GM23338 (cell line): Measurements from ENCODE around the gene SRXN1.

Experiments
- CREB1 ChIP-seq: fragments of 250-450 bp; sonication (Bioruptor Pico); IDR thresholded peaks from 2 replicates; pipeline ENCODE4 v1.5.0; 2020; ENCODE audit warnings: low read depth, mild to moderate bottlenecking, moderate library complexity
- EZH2 ChIP-seq: fragments of 200-600 bp; sonication (generic); IDR thresholded peaks from one replicate; pipeline ENCODE4 v1.8.0; 2017; ENCODE audit warnings: antibody characterized with exemption, mild to moderate bottlenecking, low read depth; ENCODE audit not compliant: unreplicated experiment
- EZH2phosphoT487 ChIP-seq: fragments of 200-600 bp; sonication (generic); IDR thresholded peaks from one replicate; pipeline ENCODE4 v1.8.1; 2018; ENCODE audit warnings: antibody characterized with exemption; ENCODE audit not compliant: unreplicated experiment
- POLR2AphosphoS5 ChIP-seq: IDR thresholded peaks from 2 replicates; pipeline ENCODE4 v1.6.1; 2016; ENCODE audit warnings: antibody characterized with exemption, low read depth
- ZNF331 ChIP-seq: fragments of 250-450 bp; sonication (Bioruptor Pico); IDR thresholded peaks from 2 replicates; pipeline ENCODE4 v1.5.0; 2020; ENCODE audit warnings: low read depth, mild to moderate bottlenecking, moderate library complexity
- TF ChIP-seq, protein P1 (sequence below), 2 experiments: fragments of 200-600 bp in 1 of 2; sonication (generic) in 1 of 2; conservative IDR thresholded peaks; 2 replicates each; pipeline versions ENCODE4 v1.5.1 to v1.6.1; 2016 to 2017; ENCODE audit warnings: antibody characterized with exemption in 2 of 2, low read depth in 2 of 2, mild to moderate bottlenecking in 2 of 2, moderate library complexity in 1 of 2
- TF ChIP-seq, protein P2 (sequence below): IDR thresholded peaks from one replicate; pipeline ENCODE4 v1.6.1; 2018; ENCODE audit warnings: antibody characterized with exemption; ENCODE audit not compliant: unreplicated experiment

DNA sequence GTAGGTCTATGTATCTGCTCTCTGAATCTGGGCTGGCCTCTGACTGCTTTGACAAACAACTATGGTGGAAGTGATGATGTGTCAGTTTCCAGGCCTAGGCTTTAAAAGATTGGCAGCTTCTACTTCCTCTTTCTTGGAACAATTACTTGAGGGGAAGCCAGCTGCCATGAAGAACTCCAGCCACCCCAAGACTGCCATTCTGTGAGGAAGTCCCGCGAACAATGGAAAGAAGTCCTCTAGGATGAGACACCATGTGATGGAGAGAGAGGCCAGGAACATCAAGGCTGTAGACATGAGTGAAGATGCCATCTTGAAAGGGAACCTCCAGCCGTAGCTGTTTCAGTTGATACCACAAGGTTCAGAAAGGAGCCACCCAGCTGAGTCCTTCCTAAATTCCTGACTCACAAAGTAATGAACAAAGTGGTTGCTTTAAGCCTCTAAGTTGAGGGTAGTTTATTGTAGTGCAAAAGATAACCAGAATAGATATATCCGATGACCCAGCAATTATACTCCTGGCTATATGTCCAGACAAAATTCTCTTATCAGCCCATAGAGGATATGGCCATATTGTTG lies 27.6 kb downstream of the SRXN1 start:
- TF ChIP-seq, protein P1, sequence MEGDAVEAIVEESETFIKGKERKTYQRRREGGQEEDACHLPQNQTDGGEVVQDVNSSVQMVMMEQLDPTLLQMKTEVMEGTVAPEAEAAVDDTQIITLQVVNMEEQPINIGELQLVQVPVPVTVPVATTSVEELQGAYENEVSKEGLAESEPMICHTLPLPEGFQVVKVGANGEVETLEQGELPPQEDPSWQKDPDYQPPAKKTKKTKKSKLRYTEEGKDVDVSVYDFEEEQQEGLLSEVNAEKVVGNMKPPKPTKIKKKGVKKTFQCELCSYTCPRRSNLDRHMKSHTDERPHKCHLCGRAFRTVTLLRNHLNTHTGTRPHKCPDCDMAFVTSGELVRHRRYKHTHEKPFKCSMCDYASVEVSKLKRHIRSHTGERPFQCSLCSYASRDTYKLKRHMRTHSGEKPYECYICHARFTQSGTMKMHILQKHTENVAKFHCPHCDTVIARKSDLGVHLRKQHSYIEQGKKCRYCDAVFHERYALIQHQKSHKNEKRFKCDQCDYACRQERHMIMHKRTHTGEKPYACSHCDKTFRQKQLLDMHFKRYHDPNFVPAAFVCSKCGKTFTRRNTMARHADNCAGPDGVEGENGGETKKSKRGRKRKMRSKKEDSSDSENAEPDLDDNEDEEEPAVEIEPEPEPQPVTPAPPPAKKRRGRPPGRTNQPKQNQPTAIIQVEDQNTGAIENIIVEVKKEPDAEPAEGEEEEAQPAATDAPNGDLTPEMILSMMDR (conservative IDR thresholded peaks at IDR 0.05; ENCODE audit: low read depth in 2 of 2), result no peak
- TF ChIP-seq, protein P2, sequence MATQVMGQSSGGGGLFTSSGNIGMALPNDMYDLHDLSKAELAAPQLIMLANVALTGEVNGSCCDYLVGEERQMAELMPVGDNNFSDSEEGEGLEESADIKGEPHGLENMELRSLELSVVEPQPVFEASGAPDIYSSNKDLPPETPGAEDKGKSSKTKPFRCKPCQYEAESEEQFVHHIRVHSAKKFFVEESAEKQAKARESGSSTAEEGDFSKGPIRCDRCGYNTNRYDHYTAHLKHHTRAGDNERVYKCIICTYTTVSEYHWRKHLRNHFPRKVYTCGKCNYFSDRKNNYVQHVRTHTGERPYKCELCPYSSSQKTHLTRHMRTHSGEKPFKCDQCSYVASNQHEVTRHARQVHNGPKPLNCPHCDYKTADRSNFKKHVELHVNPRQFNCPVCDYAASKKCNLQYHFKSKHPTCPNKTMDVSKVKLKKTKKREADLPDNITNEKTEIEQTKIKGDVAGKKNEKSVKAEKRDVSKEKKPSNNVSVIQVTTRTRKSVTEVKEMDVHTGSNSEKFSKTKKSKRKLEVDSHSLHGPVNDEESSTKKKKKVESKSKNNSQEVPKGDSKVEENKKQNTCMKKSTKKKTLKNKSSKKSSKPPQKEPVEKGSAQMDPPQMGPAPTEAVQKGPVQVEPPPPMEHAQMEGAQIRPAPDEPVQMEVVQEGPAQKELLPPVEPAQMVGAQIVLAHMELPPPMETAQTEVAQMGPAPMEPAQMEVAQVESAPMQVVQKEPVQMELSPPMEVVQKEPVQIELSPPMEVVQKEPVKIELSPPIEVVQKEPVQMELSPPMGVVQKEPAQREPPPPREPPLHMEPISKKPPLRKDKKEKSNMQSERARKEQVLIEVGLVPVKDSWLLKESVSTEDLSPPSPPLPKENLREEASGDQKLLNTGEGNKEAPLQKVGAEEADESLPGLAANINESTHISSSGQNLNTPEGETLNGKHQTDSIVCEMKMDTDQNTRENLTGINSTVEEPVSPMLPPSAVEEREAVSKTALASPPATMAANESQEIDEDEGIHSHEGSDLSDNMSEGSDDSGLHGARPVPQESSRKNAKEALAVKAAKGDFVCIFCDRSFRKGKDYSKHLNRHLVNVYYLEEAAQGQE, result no peak
- TF ChIP-seq EZH2phosphoT487, result no peak
- TF ChIP-seq POLR2AphosphoS5, result no peak
- no peak for TF ChIP-seq EZH2
- TF ChIP-seq ZNF331 (CRISPR knock-in tag), result no peak
- TF ChIP-seq CREB1, result no peak
